ENCODE results near the gene EIF2AK2.
"Not testable (repeated sequence)": the region's sequence is repeated elsewhere in the genome, so short reads cannot be mapped to it uniquely, and the experiment has no call there.

The EIF2AK2 gene

GRCh38 chr2:37196320-37197195, 39.8 kb upstream of the EIF2AK2 start, which contains the start of gene CEBPZOS:
CEBPZOS (plus strand) TSS chr2:37196496; CDS start chr2:37199705, 3,209 bp downstream.
- TF ChIP-seq CTCF (conservative IDR thresholded peaks at IDR 0.05; ENCODE audit: low read length): no peak
- DNase-seq (ENCODE audit: low read depth): peak; percentile 68
- H3K4me3 ChIP-seq (ENCODE audit: low read length): peak within 1 kb of the TSS; percentile 92

- not testable (repeated sequence) for DNase-seq (ENCODE audit: low read depth)
- H3K4me3 ChIP-seq (ENCODE audit: low read length): peak overlapping the region; percentile 92
These were observed 39.1 kb upstream of the EIF2AK2 start for GRCh38 chr2:37195862-37196319.

- H3K4me3 ChIP-seq (ENCODE audit: low read length): no peak overlapping the region
- DNase-seq (ENCODE audit: low read depth): no peak
- no peak for TF ChIP-seq CTCF (conservative IDR thresholded peaks at IDR 0.05; ENCODE audit: low read length)
These were observed 35.8 kb upstream of the EIF2AK2 start for GRCh38 chr2:37192551-37192950.

DNA sequence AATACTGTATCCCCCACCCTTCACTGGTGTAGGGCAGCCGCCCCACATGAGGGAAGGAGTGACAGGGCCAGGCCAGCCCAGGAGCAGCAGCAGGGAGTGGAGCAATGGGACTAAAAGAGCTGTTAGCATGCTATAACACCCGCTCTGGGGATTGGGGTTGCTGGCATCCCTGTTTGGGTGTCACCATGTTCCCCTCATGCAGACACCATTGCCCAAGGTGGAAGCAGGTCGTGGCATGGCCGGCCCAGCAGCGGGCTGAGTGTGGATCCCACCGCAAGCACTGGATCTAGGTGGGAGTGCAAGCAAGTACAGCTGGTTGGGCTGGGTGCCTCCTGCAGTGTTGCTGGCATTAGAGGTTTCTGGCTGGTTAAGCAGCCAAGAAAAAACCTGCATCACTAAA, 35.0 kb upstream of the EIF2AK2 start:
- DNase-seq (ENCODE audit: low read depth): no peak
- no peak overlapping the region for H3K4me3 ChIP-seq (ENCODE audit: low read length)
- TF ChIP-seq CTCF (conservative IDR thresholded peaks at IDR 0.05; ENCODE audit: low read length): no peak

DNA sequence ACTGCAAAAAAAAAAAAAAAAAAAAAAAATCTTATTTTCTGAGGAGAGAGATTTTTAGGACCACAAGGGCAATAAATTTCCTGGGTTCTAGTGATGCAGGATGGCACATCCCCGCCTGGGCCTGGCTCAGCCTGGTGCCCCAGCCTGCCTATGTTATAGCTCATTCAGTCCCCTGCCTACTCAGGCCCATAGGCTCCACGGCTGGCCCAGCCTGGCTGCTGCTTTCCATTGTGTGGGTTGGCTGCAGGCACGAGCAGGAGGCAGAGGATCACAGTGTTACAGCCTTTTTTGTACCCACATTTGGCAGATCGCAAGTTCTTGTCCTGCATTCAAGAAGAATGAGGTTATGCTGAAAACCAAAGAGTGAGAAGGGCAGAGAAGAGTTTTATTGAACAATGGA, 34.5 kb upstream of the EIF2AK2 start:
- no peak for DNase-seq (ENCODE audit: low read depth)
- TF ChIP-seq CTCF (conservative IDR thresholded peaks at IDR 0.05; ENCODE audit: low read length): no peak
- H3K4me3 ChIP-seq (ENCODE audit: low read length): no peak overlapping the region

DNA sequence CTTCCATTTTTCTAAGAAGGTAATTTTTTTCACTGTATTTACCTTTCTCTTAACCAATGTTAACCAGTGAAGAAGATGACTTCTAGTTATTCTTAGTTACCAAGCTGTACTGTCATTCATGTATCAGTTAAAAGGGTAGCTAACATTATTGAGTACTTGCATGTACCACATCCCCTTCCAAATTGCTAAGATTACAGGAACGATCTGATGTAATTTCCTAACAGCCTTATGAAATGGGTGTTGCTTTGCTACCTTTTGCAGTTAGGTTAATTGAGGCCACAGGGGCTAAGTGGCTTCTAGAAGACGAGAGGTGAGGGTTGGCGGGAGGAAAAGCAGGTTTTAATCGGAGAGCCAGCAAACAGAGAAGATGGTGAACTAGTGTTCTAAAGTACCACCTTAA, 33.5 kb upstream of the EIF2AK2 start:
- H3K4me3 ChIP-seq (ENCODE audit: low read length): no peak overlapping the region
- no peak for DNase-seq (ENCODE audit: low read depth)
- TF ChIP-seq CTCF (conservative IDR thresholded peaks at IDR 0.05; ENCODE audit: low read length): no peak

DNA sequence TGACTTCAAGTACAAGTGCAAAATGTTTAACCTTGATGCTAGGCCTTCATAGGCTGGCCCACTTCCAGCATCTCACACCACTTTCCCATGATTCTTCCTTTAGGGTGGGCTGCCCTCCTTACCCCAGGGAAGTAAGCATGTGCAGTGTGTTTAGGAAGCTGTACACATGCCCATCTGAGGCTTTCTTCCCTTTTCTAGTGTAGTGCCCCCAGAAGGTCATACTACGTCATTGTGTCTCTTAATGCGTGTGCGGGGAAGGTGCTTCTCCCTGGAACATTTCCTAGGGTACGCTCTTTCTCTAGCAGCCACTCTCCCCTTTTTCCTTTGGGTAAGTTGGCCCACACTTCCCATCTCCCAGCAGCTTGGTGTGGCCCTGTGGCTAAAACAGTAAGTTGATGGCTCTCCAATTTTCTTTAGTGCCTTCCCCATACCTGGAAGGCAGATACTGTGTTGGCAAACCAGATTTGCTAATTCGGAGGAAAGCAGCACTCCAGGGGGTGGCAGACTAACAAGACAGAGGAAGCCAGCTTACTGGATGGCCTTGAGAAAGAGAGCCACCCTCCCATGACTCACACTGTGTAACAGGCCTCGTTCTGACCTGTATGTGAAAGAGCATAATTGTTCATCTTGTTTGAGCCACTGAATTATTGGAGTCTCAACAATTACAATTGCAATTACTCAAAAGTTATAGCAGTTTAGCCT, 32.8 kb upstream of the EIF2AK2 start:
- TF ChIP-seq CTCF (conservative IDR thresholded peaks at IDR 0.05; ENCODE audit: low read length): peak; percentile 27
- H3K4me3 ChIP-seq (ENCODE audit: low read length): no peak overlapping the region
- DNase-seq (ENCODE audit: low read depth): peak; percentile 82

Data from AG10803 (cell line).